ENCODE data around the gene CAMSAP1. TPM values are rescaled to one million over a fixed set of nuclear protein-coding genes. Genes with fewer than 3 reads are reported as not detected.

Gene CAMSAP1
- total and polyA plus RNA-seq, 10 of the 15 experiments (the other 5 are each of a cell fraction or from before 2014, with no cell fraction given), result 1.4 to 24.7 (median 8.0) TPM

DNA sequence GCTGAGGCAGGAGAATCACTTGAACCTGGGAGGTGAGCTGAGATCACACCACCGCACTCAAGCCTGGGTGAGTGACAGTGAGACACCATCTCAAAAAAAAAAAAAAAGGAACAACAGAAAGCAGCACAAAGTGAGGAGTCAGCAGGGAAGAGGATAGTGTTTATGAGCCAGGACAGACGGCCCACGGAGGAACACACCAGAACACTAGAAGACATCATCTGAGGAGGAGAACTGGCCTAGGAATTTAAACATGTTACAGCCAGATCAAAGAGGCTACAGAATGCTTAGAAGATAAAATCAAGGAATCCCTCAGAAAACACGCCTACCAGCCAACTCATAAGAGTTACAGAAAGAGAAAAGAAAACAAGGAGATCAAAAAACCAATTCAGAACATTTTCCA lies 41.6 kb upstream of the CAMSAP1 start:
- Histone ChIP-seq H3K9me3 (replicated peaks; ENCODE audit: control insufficient read depth, insufficient read depth, low read length) (no peaks in the 10 kb centered on the region), H3K4me2 (ENCODE audit: control insufficient read depth, insufficient read depth) (no peak overlapping the region), H2AFZ (ENCODE audit: control insufficient read depth, low read depth, low read length) (no peak overlapping the region), H3K4me1 (ENCODE audit: control insufficient read depth, insufficient read depth, low read length) (no peaks in the 10 kb centered on the region), H3K9ac (ENCODE audit: control insufficient read depth, insufficient read depth, low read length) (no peak overlapping the region), H3K36me3 (ENCODE audit: control insufficient read depth in 2 of 2, insufficient read depth in 2 of 2, low read length in 1 of 2) (peaks cover 10 to 29% of the 10 kb centered on the region in 2 experiments; a peak in 3 of 4 replicates), H3K27me3 (replicated peaks in 1 of 2; ENCODE audit: control insufficient read depth in 2 of 2, insufficient read depth in 2 of 2, low read length in 1 of 2) (no peaks in the 10 kb centered on the region), H3K4me3 (no peak overlapping the region), H3K79me2 (ENCODE audit: control insufficient read depth, insufficient read depth, low read length) (no peaks in the 10 kb centered on the region), H3K27ac (ENCODE audit: control insufficient read depth, insufficient read depth) (no peak overlapping the region), H4K20me1 (ENCODE audit: control insufficient read depth, insufficient read depth) (peaks cover 2% of the 10 kb centered on the region; the same call in 1 of the 2 replicates)
- no peak for ATAC-seq
- POLR2A ChIA-PET, result no interaction called here
- 89% methylated on average over 4 of the region's 4 CpGs for WGBS (ENCODE audit: insufficient coverage, insufficient replicate concordance, low lambda C conversion rate, missing lambda C conversion rate)
- SMC1A ChIA-PET (ENCODE audit: uncharacterized antibody, unreplicated experiment), result no interaction called here
- CTCF ChIA-PET, result no interaction called here
- no peak for DNase-seq (ENCODE audit: low read depth, low spot score)
- TF ChIP-seq IKZF1 (conservative IDR thresholded peaks at IDR 0.05), result no peak
- no peak for TF ChIP-seq CHD2 (IDR thresholded peaks at IDR 0.05; ENCODE audit: borderline replicate concordance, low read depth, low read length)
- no peak for TF ChIP-seq ZNF384 (IDR thresholded peaks at IDR 0.05; ENCODE audit: borderline replicate concordance, low read depth, low read length)
- no peak for TF ChIP-seq IRF3 (IDR thresholded peaks at IDR 0.05)
- TF ChIP-seq BHLHE40 (IDR thresholded peaks at IDR 0.05; ENCODE audit: borderline replicate concordance in 1 of 2, low read depth in 2 of 2, low read length in 1 of 2), result no peak
- TF ChIP-seq CHD4 (IDR thresholded peaks at IDR 0.05), result no peak
- TF ChIP-seq RBBP5 (conservative IDR thresholded peaks at IDR 0.05), result no peak
- no peak for TF ChIP-seq USF1 (IDR thresholded peaks at IDR 0.05; ENCODE audit: borderline replicate concordance, extremely low read length, insufficient read depth, low read depth, low read length)
- no peak for TF ChIP-seq RCOR1 (conservative IDR thresholded peaks at IDR 0.05; ENCODE audit: low read depth, low read length)
- no TSS peak for BruUV-seq (replicated peaks)
- no peak for FAIRE-seq
- in situ Hi-C loops (cut with MboI) (no loop called here), intact Hi-C loops (cut with micrococcal nuclease; ENCODE audit: unreplicated experiment) (no loop called here)
- RAD21 ChIA-PET (ENCODE audit: unreplicated experiment), result no interaction called here
